ENCODE measurements around the gene SOBP. TPM values are rescaled to one million over a fixed set of nuclear protein-coding genes. Genes with fewer than 3 reads are reported as not detected.

SOBP gene
- total and polyA plus RNA-seq, 2 donors (not counting 3 experiments of a cell fraction or from before 2014, with no cell fraction given) = 0.35 to 6.6 TPM

DNA sequence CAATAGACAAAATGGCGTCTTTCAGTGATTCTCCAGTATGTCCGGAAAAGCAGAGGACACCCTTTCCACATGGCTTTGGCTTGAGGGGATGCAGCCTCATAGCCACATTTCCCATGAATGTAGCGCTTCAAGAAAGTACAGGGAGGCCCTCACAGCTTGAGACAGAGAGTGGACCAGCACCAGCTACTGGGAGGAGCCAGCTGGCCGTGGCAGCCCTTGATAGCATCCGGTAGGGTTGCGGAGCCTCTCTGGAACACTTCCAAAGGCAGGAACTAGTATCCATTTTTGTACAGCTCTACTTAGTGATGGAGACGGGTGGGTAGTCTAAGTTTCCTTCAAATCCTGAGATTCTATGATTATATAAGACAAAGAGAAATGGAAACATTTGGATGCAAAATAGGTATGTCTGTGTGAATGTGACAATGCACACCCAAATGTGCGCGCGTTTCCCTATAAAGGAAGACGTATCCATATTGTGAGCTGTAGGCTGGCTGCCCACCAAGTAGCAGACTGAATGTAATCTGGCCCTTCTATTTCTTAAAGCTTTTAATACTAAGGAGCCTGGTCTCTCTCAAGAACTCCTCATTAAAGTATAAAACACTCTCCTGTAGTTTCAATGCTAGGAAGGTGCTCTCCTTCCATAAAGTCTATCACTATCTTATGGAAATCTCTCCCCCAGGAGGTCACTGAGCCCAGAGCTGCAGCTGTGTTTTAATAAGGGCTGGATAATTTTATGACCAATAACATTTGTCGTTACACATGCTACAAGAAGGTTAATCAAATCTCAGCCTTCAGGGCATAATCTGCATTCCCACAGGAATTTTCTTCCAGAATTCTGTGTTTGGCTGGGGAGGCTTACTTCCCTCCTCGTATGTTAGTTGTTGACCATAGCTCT lies 74.0 kb downstream of the SOBP start:
- DNase-seq (ENCODE audit: low read depth, low spot score) (no peak), FAIRE-seq (no peak)
- no peak overlapping the region for H3K9ac ChIP-seq (replicated peaks; ENCODE audit: extremely low read depth, insufficient read depth, low read length)
- intact Hi-C loops (cut with micrococcal nuclease) = no loop called here
- H3K36me3 ChIP-seq (ENCODE audit: control insufficient read depth in 2 of 2, extremely low read depth in 1 of 2, insufficient read depth in 2 of 2, low read length in 2 of 2) = no peaks in the 10 kb centered on the region
- no peaks in the 10 kb centered on the region for H3K4me1 ChIP-seq (ENCODE audit: control insufficient read depth, extremely low read depth, insufficient read depth, low read length)
- H3K9me1 ChIP-seq (replicated peaks; ENCODE audit: control insufficient read depth, extremely low read depth, insufficient read depth, low read length) = no peaks in the 10 kb centered on the region
- H3K4me3 ChIP-seq (replicated peaks in 1 of 3; ENCODE audit: insufficient read depth in 1 of 3, low read depth in 1 of 3, low read length in 3 of 3) = no peak overlapping the region
- dilution Hi-C loops (cut with MboI; ENCODE audit: extremely low pct_ligation_motif_present, low sequenced_read_pairs) = no loop called here
- BruUV-seq (replicated peaks) = no TSS peak
- H4K20me1 ChIP-seq (replicated peaks; ENCODE audit: control insufficient read depth, extremely low read depth, insufficient read depth, low read length) = no peaks in the 10 kb centered on the region
- no peaks in the 10 kb centered on the region for H3K27me3 ChIP-seq (ENCODE audit: control insufficient read depth in 2 of 2, insufficient read depth in 2 of 2, low read length in 2 of 2)
- H3K79me2 ChIP-seq (ENCODE audit: control insufficient read depth, insufficient read depth, low read length) = no peaks in the 10 kb centered on the region
- TF ChIP-seq POLR2A (IDR thresholded peaks at IDR 0.05; ENCODE audit: low read depth, low read length) (no peak), GATA2 (IDR thresholded peaks at IDR 0.05; ENCODE audit: insufficient read depth, insufficient read length, low read depth, low read length) (no peak), POLR2AphosphoS5 (IDR thresholded peaks at IDR 0.05; ENCODE audit: insufficient read depth, low read depth, low read length) (no peak), EZH2 (IDR thresholded peaks at IDR 0.05; ENCODE audit: borderline replicate concordance, low read depth, low read length, severe bottlenecking) (no peak)
- TF ChIP-seq, protein P1, sequence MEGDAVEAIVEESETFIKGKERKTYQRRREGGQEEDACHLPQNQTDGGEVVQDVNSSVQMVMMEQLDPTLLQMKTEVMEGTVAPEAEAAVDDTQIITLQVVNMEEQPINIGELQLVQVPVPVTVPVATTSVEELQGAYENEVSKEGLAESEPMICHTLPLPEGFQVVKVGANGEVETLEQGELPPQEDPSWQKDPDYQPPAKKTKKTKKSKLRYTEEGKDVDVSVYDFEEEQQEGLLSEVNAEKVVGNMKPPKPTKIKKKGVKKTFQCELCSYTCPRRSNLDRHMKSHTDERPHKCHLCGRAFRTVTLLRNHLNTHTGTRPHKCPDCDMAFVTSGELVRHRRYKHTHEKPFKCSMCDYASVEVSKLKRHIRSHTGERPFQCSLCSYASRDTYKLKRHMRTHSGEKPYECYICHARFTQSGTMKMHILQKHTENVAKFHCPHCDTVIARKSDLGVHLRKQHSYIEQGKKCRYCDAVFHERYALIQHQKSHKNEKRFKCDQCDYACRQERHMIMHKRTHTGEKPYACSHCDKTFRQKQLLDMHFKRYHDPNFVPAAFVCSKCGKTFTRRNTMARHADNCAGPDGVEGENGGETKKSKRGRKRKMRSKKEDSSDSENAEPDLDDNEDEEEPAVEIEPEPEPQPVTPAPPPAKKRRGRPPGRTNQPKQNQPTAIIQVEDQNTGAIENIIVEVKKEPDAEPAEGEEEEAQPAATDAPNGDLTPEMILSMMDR (IDR thresholded peaks at IDR 0.05; ENCODE audit: extremely low read depth in 1 of 2, insufficient read depth in 1 of 2, low read depth in 1 of 2, low read length in 2 of 2) = no peak
- no peak overlapping the region for H2AFZ ChIP-seq (ENCODE audit: low read depth, low read length)
- ChIA-PET CTCF (interaction anchor here (1.0 kb wide), 1 partner anchor 10 kb away, joined by 3 read pairs; no protein-coding TSS in a partner anchor), POLR2A (interaction anchor here (0.6 kb wide), 1 partner anchor 349 kb away, joined by 3 read pairs; no protein-coding TSS in a partner anchor)
- H3K9me3 ChIP-seq (replicated peaks; ENCODE audit: control insufficient read depth, insufficient read depth, low read length) = no peaks in the 10 kb centered on the region
- H3K4me2 ChIP-seq (ENCODE audit: insufficient read depth, low read length) = no peak overlapping the region
- H3K27ac ChIP-seq (ENCODE audit: insufficient read depth, low read depth, low read length) = no peak overlapping the region
